DOHH2 (cell line): ENCODE data around the gene ARFGAP2.

ENCODE experiments used
- CTCF ChIP-seq: fragments of 200-600 bp; sonication (generic); IDR thresholded peaks from one replicate; pipeline ENCODE4 v1.5.1; 2014; ENCODE audit warnings: antibody characterized with exemption, mild to moderate bottlenecking, low read depth, low read length; ENCODE audit not compliant: poor library complexity, severe bottlenecking
- EZH2phosphoT487 ChIP-seq: fragments of 200-600 bp; sonication (generic); IDR thresholded peaks from 2 replicates; pipeline ENCODE4 v1.6.1; 2017; ENCODE audit warnings: borderline replicate concordance, mild to moderate bottlenecking, antibody characterized with exemption, low read length, moderate library complexity, mixed read lengths

GRCh38 chr11:47185305-47186075, 8.8 kb upstream of the ARFGAP2 start:
- TF ChIP-seq CTCF (no peak), EZH2phosphoT487 (no peak)
